Muscle layer of duodenum (tissue), 2 donors: ENCODE results near the gene IGSF22.
"Not testable (repeated sequence)": the region's sequence is repeated elsewhere in the genome, so short reads cannot be mapped to it uniquely, and the experiment has no call there.

Source experiments
- H3K27ac ChIP-seq: one replicate; pipeline ENCODE4 v1.7.0; 2013; ENCODE audit warnings: mild to moderate bottlenecking, low read length
- H3K27me3 ChIP-seq: one replicate; pipeline ENCODE4 v1.7.0; 2013; ENCODE audit warnings: low read depth, mild to moderate bottlenecking, control low read depth, low read length
- H3K36me3 ChIP-seq, 2 donors: one replicate each; pipeline ENCODE4 v1.7.0; 2013; ENCODE audit warnings: low read length in 2 of 2, control low read depth in 1 of 2, mild to moderate bottlenecking in 1 of 2; ENCODE audit not compliant: insufficient read depth in 2 of 2, control insufficient read depth in 1 of 2
- H3K4me1 ChIP-seq, 2 donors: one replicate each; pipeline ENCODE4 v1.7.0; 2013; ENCODE audit warnings: low read length in 2 of 2, mild to moderate bottlenecking in 2 of 2, control low read depth in 1 of 2, moderate library complexity in 1 of 2; ENCODE audit not compliant: insufficient read depth in 2 of 2, control insufficient read depth in 1 of 2
- H3K4me3 ChIP-seq, 2 donors: one replicate each; pipeline ENCODE4 v1.7.0; 2013; ENCODE audit warnings: low read length in 2 of 2, low read depth in 1 of 2, mild to moderate bottlenecking in 1 of 2
- H3K9me3 ChIP-seq, 2 donors: one replicate each; pipeline ENCODE4 v1.7.0; 2013; ENCODE audit warnings: low read length in 2 of 2, control low read depth in 1 of 2, mild to moderate bottlenecking in 1 of 2; ENCODE audit not compliant: control insufficient read depth in 1 of 2
- donor health status: healthy.

Gene IGSF22

GRCh38 chr11:18699848-18700261 lies 26.1 kb downstream of the IGSF22 start:
- peak overlapping the region; percentile 56 to 74 for H3K4me3 ChIP-seq
- peaks cover 3 to 10% of the 10 kb centered on the region in 2 donors for H3K36me3 ChIP-seq
- no peak overlapping the region for H3K27ac ChIP-seq
- no peaks in the 10 kb centered on the region for H3K9me3 ChIP-seq
- H3K27me3 ChIP-seq: no peaks in the 10 kb centered on the region
- peaks cover 5 to 24% of the 10 kb centered on the region in 2 donors for H3K4me1 ChIP-seq

- H3K27me3 ChIP-seq: no peaks in the 10 kb centered on the region
- H3K9me3 ChIP-seq: no peaks in the 10 kb centered on the region
- H3K4me1 ChIP-seq: peaks cover 5 to 21% of the 10 kb centered on the region in 2 donors
- H3K36me3 ChIP-seq: peaks cover 3 to 10% of the 10 kb centered on the region in 2 donors
- H3K27ac ChIP-seq: no peak overlapping the region
- H3K4me3 ChIP-seq: peak overlapping the region; percentile 56 to 74
Measured at GRCh38 chr11:18699269-18699596, 26.8 kb downstream of the IGSF22 start.

- Histone ChIP-seq H3K4me1 (peaks cover 5 to 21% of the 10 kb centered on the region in 2 donors), H3K27ac (no peak within 1 kb of the TSS), H3K4me3 (peak within 1 kb of the TSS; percentile 56 to 74), H3K27me3 (no peaks in the 10 kb centered on the region), H3K36me3 (peaks cover 3 to 10% of the 10 kb centered on the region in 2 donors), H3K9me3 (no peaks in the 10 kb centered on the region)
Measured at GRCh38 chr11:18698341-18699268, 27.4 kb downstream of the IGSF22 start, which contains the start of gene TMEM86A. TMEM86A (plus strand) TSS chr11:18698779; CDS start chr11:18698887, 108 bp downstream.

GRCh38 chr11:18697576-18697975 lies 28.4 kb downstream of the IGSF22 start:
- Histone ChIP-seq H3K27me3 (no peaks in the 10 kb centered on the region), H3K27ac (no peak overlapping the region), H3K4me3 (no peak overlapping the region), H3K36me3 (peaks cover 3 to 10% of the 10 kb centered on the region in 2 donors), H3K4me1 (peaks cover 5 to 21% of the 10 kb centered on the region in 2 donors), H3K9me3 (no peaks in the 10 kb centered on the region)

GRCh38 chr11:18696638-18697225 lies 29.3 kb downstream of the IGSF22 start:
- Histone ChIP-seq H3K27me3 (no peaks in the 10 kb centered on the region), H3K36me3 (peaks cover 0 to 4% of the 10 kb centered on the region in 2 donors), H3K4me3 (no peak overlapping the region), H3K9me3 (no peaks in the 10 kb centered on the region), H3K27ac (no peak overlapping the region), H3K4me1 (peaks cover 5 to 21% of the 10 kb centered on the region in 2 donors)

GRCh38 chr11:18692941-18693760 lies 32.8 kb downstream of the IGSF22 start:
- Histone ChIP-seq H3K4me3 (no peak overlapping the region), H3K4me1 (peaks cover 3 to 4% of the 10 kb centered on the region in 2 donors), H3K27ac (no peak overlapping the region), H3K36me3 (no peaks in the 10 kb centered on the region), H3K9me3 (no peaks in the 10 kb centered on the region), H3K27me3 (no peaks in the 10 kb centered on the region)

- H3K27ac ChIP-seq, H3K4me3 ChIP-seq, H3K27me3 ChIP-seq, H3K9me3 ChIP-seq, H3K36me3 ChIP-seq, H3K4me1 ChIP-seq: not testable (repeated sequence)
Measured at GRCh38 chr11:18691467-18692140, 34.4 kb downstream of the IGSF22 start.

- Histone ChIP-seq H3K27me3 (no peaks in the 10 kb centered on the region), H3K36me3 (no peaks in the 10 kb centered on the region), H3K9me3 (no peaks in the 10 kb centered on the region), H3K4me3 (no peak overlapping the region), H3K27ac (no peak overlapping the region), H3K4me1 (no peaks in the 10 kb centered on the region)
Measured at GRCh38 chr11:18684267-18684666, 41.7 kb downstream of the IGSF22 start.

- Histone ChIP-seq H3K27me3 (no peaks in the 10 kb centered on the region), H3K36me3 (no peaks in the 10 kb centered on the region), H3K4me3 (no peak overlapping the region), H3K27ac (no peak overlapping the region), H3K4me1 (no peaks in the 10 kb centered on the region), H3K9me3 (no peaks in the 10 kb centered on the region)
Measured at GRCh38 chr11:18682466-18682865, 43.5 kb downstream of the IGSF22 start.

- not testable (repeated sequence) for H3K36me3 ChIP-seq, H3K27ac ChIP-seq, H3K4me1 ChIP-seq, H3K4me3 ChIP-seq, H3K9me3 ChIP-seq, H3K27me3 ChIP-seq
Measured at GRCh38 chr11:18681949-18682348, 44.0 kb downstream of the IGSF22 start.
